Superior temporal gyrus (tissue), 1 donor: ENCODE data around the gene RFX2.

Experiments
- DNase-seq: peaks from one replicate; pipeline ENCODE4 v3.0.0-alpha.2; 2016; ENCODE audit errors: extremely low spot score

The RFX2 gene

GRCh38 chr19:5955636-5955935 lies 154.7 kb downstream of the RFX2 start:
- DNase-seq: no peak

GRCh38 chr19:5954293-5954692 lies 156.0 kb downstream of the RFX2 start:
- DNase-seq: no peak

- peak; percentile 52 for DNase-seq
Observed at GRCh38 chr19:5953680-5954213, 156.6 kb downstream of the RFX2 start.

- no peak for DNase-seq
Observed at GRCh38 chr19:5953030-5953589, 157.2 kb downstream of the RFX2 start.

GRCh38 chr19:5952193-5953029 lies 157.9 kb downstream of the RFX2 start:
- DNase-seq: no peak

- DNase-seq: no peak
Observed at GRCh38 chr19:5951338-5951861, 158.9 kb downstream of the RFX2 start.

- DNase-seq: no peak
Observed at GRCh38 chr19:5950741-5951140, 159.6 kb downstream of the RFX2 start.

GRCh38 chr19:5949792-5950305 lies 160.5 kb downstream of the RFX2 start:
- DNase-seq: no peak

- no peak for DNase-seq
Observed at GRCh38 chr19:5948752-5949564, 161.3 kb downstream of the RFX2 start.

- DNase-seq: peak; percentile 73
Observed at GRCh38 chr19:5947435-5947834, 162.9 kb downstream of the RFX2 start.

GRCh38 chr19:5943623-5944022 lies 166.7 kb downstream of the RFX2 start:
- no peak for DNase-seq
